ENCODE measurements around the gene VPS13D.

DNA sequence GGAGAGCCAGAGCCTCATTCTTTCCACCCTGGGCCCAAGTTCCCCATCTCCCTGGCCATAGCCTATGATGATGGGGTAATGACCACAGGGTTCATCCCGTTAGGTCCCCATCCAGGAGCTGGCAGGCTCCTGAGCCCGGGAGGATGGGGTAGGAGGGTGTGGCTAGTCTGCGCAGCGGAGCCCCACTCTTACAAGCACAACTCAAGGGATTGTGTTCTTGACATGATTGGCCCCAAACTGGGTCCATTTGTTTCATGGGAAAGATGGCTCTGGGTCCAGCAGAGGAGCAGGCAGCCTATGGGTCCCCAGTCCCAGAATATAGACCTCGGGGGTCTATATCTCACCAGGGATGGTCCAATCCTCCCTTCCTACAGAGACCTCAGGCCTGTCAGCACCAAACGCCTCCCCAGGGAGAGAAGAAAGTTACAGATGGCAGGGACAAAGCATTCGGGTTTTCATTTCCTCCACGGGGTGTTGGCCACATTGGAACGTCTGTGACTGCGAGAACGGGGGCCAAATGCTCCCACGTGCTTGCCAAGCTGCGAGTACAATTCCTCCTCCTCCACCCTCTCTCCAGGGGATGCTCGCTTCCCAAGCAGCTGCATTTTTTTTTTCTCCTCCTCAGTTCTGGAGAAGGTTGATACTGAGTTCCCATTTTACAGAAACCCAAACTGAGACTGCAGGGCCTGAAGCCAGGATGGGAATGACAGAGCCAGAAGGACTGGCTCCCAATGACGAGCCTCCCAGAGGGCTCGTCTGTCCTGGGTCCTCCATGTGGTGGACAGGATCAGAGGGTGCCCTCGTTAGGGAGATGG is 317.1 kb downstream of the VPS13D start:
- TF ChIP-seq, protein P1, sequence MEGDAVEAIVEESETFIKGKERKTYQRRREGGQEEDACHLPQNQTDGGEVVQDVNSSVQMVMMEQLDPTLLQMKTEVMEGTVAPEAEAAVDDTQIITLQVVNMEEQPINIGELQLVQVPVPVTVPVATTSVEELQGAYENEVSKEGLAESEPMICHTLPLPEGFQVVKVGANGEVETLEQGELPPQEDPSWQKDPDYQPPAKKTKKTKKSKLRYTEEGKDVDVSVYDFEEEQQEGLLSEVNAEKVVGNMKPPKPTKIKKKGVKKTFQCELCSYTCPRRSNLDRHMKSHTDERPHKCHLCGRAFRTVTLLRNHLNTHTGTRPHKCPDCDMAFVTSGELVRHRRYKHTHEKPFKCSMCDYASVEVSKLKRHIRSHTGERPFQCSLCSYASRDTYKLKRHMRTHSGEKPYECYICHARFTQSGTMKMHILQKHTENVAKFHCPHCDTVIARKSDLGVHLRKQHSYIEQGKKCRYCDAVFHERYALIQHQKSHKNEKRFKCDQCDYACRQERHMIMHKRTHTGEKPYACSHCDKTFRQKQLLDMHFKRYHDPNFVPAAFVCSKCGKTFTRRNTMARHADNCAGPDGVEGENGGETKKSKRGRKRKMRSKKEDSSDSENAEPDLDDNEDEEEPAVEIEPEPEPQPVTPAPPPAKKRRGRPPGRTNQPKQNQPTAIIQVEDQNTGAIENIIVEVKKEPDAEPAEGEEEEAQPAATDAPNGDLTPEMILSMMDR (IDR thresholded peaks at IDR 0.05; ENCODE audit: extremely low read depth in 1 of 2, insufficient read depth in 1 of 2, low read depth in 1 of 2, low read length in 2 of 2): no peak
- TF ChIP-seq POLR2A (IDR thresholded peaks at IDR 0.05; ENCODE audit: low read depth, low read length) (no peak), JUN (IDR thresholded peaks at IDR 0.05; ENCODE audit: borderline replicate concordance, insufficient read depth, insufficient read length, low read depth) (no peak)

All from endothelial cell of umbilical vein (primary cell).